GM19193 (cell line): Measurements from ENCODE around the gene RREB1.

Experiments
- POLR2A ChIP-seq: IDR thresholded peaks from 4 replicates; pipeline ENCODE4 v1.6.1; 2011; ENCODE audit not compliant: insufficient read depth, insufficient read length; ENCODE audit errors: extremely low read depth

RREB1 gene

GRCh38 chr6:7235712-7236305 is 128.0 kb downstream of the RREB1 start:
- no peak for TF ChIP-seq POLR2A

GRCh38 chr6:7236306-7237209 is 128.8 kb downstream of the RREB1 start:
- TF ChIP-seq POLR2A, result no peak

DNA sequence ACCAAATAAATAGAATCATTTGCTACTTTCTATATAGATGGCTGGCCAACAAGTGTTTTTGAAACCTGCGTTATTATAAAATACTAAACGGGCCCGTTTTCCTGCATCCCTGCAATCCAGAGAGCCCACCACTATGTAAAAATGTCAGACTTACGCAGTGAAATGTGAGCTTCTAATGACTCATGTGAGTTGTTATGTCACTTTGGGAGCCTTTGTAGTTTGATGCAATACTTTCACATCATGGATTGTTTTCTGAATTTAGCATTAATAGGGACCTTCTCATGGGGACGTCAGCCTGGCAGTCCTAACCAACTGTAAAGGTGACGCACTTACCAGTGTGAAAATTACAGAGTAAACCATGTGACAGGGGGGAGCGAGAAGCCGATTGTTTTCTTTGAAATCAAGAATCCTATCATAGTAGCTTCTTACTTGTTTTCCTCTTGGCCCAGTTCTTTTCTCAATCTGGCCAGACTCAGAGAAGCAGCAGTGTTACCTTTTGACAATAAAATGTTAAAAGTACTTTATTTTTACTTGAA is 130.0 kb downstream of the RREB1 start:
- TF ChIP-seq POLR2A, result no peak

DNA sequence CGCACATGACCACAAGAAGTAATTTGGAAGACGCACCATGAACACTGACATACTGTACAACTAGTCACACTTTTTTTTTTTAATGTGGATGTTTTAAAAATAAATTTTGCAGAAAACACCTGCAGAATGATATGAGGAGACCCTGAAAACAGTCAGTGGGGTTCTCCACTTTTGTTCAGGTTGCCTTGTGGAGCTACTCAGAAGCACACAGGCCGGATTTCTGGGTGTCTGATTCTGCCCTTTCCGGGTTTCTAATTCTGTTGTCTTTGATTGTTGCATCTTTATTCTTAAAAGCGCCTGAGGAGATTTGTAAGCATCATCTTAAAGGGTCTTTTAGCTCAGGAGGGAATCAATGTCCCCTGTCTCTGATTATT is 130.8 kb downstream of the RREB1 start:
- no peak for TF ChIP-seq POLR2A

DNA sequence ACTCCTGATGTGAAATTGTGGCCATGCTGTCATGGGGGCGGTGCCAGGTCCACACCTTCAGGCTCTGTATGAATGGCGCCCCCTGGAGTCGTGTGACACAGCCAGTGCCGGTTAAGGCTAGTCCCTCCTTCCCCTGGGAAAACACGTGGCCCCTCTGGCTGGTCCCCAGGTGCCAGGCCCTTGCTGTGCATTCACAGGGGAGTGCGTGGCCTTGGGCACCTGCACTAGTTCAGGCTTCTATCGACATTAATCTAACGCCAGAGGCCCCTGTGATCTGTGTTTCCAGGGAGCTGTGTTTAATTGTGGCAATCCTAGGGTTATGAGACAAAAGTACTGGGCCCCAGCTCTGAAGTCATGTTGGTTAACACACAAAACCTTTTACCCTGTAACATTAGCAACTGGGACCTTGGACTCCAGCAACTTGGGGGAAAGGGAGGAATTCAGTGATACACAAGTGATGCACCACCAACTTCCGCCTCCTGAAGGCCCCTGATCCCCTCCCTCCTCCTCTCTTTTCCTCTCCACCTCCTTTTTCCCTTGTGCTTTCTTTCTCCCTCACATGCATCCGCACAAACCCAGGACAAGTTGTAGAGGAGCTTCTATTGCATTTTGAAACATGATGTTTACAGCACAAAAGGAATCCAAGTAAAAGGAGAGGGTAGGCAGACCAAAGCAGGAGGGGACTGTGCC is 131.3 kb downstream of the RREB1 start:
- no peak for TF ChIP-seq POLR2A

- no peak for TF ChIP-seq POLR2A
These were observed 131.8 kb downstream of the RREB1 start for GRCh38 chr6:7239590-7239948.

DNA sequence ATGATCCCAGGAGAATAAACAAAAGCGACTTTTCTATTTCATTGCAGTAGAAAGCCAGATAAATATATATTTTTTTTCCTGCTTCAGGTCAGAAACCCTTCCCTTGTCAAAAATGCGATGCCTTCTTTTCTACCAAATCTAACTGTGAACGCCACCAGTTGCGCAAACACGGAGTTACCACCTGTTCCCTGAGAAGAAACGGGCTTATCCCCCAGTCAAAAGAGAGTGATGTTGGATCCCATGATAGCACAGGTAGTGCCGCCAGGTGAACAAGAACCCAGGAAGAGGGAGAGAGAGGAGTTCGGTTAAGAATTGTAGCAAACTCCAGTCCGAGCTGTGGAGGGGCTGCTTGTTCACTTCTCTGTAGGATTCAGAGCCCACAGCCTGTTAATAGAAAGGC is 132.6 kb downstream of the RREB1 start:
- no peak for TF ChIP-seq POLR2A

DNA sequence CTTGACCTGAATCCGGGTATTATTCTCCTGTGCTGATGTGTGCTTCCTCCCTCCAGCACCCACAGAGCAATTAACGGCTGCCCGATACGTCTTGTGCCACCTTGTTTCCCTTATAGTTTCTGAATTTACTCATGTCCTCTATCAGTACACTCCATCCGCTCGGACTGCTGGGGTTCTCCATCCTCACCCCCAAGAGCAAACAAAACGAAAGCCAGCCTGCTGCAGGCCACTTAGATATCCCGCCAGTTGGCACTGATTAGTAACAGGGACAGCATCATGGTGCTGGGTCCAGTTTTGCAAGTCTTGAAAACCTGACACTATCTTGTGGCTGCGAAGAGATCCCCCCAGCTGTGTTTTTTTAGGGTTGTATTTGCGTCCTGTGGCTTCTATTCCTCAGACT is 133.4 kb downstream of the RREB1 start:
- no peak for TF ChIP-seq POLR2A

DNA sequence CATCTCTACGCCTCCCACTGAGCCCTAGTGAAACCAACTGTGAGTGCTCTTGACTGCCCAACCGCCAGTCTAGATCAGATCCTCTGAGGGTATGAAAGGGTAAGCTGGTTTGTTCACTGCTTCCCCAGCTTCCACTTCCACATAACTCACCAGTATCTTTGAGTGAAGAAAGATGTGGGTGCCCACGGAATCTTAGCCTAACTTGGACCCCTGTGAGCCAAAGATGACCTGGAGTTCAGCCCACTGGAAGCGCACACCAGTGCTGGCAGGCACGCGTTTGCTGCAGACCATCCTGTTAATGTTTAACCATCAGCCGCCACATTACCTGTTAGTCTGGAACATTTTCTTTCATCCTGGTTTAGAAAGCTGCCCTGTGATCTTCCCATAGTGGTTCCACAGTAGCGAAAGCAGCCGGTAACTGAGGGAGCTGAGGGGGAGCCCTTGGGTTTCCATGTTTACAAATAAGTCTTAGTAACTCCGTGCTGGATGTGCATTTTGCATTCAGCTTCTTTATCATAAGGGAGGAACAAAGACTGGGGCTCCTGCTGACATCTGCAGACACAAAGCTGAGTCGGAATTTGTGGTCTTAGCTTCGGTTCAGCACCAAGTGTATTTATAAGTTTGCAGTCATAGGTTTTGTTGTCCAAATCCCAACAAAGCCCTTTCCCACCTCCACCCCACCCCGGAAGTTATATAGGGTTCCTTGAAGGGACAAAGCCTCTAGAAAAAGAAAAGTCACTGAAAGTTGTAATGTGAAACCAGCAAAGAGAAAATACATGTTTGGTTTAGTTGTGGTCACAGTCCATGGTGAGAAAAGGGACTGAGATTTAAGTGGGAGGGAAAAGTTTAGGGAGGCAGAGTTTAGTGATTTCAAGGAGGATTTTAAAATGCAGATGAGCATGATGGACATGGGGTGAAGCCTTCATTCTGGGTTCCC is 134.2 kb downstream of the RREB1 start:
- no peak for TF ChIP-seq POLR2A

DNA sequence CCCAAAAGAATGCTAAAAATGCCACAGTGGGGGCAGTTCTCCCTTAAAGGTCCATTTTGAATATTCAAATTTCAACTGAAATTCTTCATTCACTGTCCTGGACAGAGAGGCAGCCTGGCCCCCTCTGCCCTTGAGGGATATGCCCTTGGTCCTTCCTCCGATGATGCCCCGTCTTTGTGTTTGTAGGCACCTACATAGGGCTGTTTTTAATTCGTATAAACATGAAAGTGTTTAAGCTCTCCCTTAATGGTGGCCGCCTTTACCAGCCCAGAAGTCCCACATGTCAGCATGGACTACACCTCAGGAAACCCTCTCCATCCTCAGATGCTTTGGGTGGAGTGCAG is 135.0 kb downstream of the RREB1 start:
- no peak for TF ChIP-seq POLR2A

- no peak for TF ChIP-seq POLR2A
These were observed 135.6 kb downstream of the RREB1 start for GRCh38 chr6:7243179-7243981.

DNA sequence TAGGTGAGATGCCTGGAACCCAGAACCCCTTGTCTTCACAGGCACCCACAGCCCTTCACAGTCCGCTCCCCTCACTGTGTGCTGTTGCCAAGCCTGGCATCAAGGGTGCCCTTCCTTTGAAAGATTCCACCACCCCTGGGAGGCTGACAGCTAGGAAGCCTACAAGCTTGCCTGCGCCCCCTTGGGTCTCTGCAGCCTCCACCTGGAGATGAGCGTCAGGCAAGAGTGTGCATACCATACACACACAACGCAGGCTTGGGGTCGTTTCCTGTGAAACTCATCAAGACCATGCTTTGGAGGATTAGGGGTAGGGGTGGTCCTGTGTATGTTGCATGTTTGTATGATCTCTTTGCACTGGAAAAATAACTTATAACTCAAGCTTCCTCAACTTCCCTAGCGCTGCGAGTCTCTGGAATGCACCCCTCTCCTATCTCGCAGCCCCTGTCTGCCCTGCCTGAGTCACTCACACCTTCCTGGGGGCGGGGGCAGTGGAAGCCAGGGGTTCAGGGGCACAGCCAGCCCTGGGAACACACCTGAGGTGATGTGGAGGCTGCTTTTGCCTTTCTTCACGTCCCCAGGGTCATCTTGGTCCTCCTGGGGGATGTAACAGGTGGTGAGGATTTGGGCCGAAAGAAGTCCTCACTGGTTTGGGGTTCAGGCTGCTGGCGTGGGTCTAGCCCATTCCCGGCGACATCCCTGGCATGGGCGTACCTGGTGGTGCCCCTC is 138.1 kb downstream of the RREB1 start:
- no peak for TF ChIP-seq POLR2A
